Globus pallidus (tissue), 1 donor: Measurements from ENCODE around the gene CAMSAP2.

Experiments used
- DNase-seq: peaks from one replicate; pipeline ENCODE4 v3.0.0-alpha.2; 2015; ENCODE audit warnings: low spot score

Gene CAMSAP2

DNA sequence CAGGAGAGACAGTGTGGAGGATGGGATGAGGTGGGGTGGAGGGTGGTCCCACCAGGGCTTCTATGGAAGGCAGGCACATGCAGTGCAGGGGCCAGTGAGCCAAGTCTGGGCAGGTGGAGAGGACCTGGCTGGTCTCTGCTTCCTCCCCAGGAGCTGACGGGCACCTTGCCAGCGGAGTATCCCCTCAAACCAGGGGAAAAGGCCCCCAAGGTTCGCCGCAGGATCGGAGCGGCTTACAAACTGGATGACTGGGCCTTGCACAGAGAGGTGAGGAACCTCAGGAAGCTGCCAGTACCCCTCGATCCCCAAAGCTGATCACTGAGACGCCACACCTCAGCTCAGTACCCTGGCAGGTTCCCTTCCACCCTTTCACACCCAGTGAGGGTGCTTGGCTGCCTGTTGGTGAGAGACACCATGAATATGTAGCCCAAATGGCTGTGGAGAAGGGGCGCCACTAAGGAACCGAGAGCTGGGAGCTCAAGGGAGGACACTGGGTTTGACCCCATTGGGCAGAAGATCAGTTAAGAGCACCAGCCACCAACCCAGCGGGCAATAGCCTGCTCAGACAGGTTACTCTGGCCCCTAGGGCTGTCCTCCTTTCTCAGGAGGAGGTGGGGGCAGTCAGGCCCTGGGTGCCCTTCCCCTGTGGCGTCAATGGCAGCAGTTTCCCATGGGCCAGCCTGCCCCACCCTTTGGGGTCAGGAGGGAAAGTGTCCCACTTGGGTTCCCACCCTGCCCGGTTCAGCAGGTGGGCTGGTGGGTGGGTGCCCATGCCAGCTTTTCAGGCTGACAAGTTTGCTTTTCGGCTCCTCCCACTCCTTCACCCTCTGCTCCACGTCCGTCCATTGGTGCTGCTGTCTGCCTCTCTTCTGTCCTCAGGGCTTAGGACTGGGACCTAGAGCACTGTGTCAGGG lies 161.5 kb downstream of the CAMSAP2 start:
- no peak for DNase-seq

DNA sequence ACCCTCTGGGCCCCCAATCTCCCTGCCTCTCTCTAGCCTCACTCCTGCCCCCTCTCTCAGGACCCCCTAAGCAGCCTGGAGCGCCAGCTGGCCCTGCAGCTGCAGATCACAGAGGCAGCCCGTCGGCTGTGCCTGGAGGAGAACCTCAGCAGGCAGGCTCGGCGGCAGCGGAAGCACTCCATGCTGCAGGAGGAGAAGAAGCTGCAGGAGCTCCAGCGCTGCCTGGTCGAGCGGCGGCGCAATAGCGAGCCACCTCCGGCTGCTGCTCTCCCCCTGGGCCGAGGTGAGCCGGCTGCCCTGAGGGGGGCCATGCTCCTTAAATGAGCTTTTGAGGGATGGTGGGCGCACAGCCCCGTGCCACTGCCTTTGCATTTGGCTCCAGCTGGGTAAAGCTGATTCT lies 162.2 kb downstream of the CAMSAP2 start:
- DNase-seq = no peak

DNA sequence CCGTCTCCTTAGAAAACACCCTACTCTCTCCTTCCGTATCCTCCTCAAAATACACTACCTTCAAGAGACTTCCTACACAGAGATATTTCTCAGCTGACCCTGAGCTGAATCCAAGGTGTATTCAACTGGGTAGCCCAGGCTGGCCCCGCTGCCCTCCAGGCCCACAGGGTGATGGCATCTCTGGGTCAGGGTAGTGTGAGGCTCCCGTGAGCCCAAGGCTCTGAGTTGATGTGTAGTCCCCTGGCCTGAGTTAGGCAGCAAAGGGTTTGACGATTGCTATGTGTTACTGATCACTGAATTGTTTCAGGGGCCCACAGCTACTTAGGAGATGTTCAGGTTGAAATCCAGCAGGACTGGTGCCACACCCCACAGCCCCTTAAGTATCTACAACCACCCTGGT lies 162.7 kb downstream of the CAMSAP2 start:
- DNase-seq = no peak

GRCh38 chr1:200901796-200902444 lies 163.2 kb downstream of the CAMSAP2 start:
- DNase-seq = no peak

DNA sequence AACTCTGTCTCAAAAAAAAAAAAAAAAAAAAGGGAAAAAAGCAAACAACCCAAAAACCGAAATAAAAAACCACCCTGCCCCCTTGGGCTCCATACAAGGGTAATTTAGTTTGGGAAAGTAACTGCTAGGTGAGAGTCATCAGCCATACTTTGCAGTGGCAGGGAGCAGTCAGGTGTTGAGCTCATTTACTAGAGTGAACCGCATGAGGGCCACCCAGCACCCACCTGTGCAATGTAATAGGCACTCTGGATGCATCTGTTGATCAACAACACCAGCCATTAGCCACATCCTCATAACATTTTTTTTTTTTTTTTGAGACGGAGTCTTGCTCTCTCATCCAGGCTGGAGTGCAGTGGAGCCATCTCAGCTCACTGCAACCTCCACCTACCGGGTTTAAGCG lies 165.1 kb downstream of the CAMSAP2 start:
- DNase-seq = no peak

- DNase-seq = no peak
Observed at GRCh38 chr1:200904772-200905171, 166.1 kb downstream of the CAMSAP2 start.

- DNase-seq = no peak
Observed at GRCh38 chr1:200905411-200906052, 166.8 kb downstream of the CAMSAP2 start.

GRCh38 chr1:200906491-200906890 lies 167.8 kb downstream of the CAMSAP2 start:
- DNase-seq = no peak

DNA sequence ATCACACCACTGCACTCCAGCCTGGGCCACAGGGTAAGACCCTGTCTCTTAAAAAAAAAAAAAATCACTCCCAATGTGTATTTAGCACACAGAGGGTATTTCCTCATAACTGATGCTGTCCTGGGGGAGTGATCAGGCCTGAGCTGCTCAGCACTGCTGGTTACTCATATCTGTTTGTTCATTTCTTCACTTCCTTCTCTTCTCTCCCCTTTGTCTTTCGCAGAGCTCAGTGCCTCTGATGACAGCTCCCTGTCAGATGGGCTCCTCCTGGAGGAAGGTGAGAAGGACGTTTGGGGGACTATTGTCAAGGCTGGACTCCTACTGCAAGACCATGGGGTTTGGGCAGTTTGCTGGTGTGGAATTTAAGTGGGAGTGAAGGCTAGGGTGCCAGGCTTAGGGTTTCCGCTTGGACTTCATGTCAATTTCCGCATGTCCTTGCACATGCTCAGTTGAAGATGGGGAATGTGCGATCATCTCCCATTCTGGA lies 169.0 kb downstream of the CAMSAP2 start:
- DNase-seq = no peak

GRCh38 chr1:200908191-200908868 lies 169.6 kb downstream of the CAMSAP2 start:
- no peak for DNase-seq

- DNase-seq = no peak
Observed at GRCh38 chr1:200909071-200909470, 170.4 kb downstream of the CAMSAP2 start.

DNA sequence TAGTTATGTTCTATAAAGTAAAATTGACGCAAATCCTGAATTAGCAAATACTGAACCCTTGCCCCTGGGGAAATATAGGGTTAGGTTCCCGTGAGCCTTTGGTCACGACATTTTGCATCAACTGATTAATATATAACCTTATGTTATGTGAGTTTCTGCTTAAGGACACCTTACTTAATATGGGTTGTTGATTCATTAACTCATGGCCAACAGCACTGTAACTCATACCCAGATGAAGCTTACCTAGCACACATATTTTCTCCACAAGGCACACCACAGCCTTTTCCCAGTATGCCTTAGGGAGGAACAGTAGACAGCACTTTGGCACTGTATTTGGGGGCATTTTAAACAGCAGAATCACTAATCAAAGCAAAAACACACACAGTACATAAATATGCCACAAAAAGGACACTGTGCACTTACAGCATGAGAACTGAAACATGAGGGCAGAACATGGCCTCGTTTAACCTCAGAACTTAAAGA lies 171.1 kb downstream of the CAMSAP2 start:
- DNase-seq = no peak
